IPS-18c (cell line): Measurements from ENCODE around the gene COLGALT1.
"Not testable (repeated sequence)": the region's sequence is repeated elsewhere in the genome, so short reads cannot be mapped to it uniquely, and the experiment has no call there.

ENCODE experiments used
- H3K4me3 ChIP-seq: 2 replicates; pipeline ENCODE4 v1.7.0; 2013; ENCODE audit warnings: low read depth, mild to moderate bottlenecking, low read length, moderate library complexity; ENCODE audit not compliant: insufficient read depth
- H3K9me3 ChIP-seq: one replicate; pipeline ENCODE4 v1.6.1; 2013; ENCODE audit warnings: mild to moderate bottlenecking, low read length, moderate library complexity; ENCODE audit not compliant: control insufficient read depth, insufficient read depth

COLGALT1 gene

GRCh38 chr19:17576758-17577456 is 21.5 kb downstream of the COLGALT1 start:
- no peaks in the 10 kb centered on the region for H3K9me3 ChIP-seq
- H3K4me3 ChIP-seq = peak overlapping the region; percentile 56

- Histone ChIP-seq H3K4me3 (peak overlapping the region; percentile 56), H3K9me3 (no peaks in the 10 kb centered on the region)
These were observed 22.1 kb downstream of the COLGALT1 start for GRCh38 chr19:17577457-17578097.

DNA sequence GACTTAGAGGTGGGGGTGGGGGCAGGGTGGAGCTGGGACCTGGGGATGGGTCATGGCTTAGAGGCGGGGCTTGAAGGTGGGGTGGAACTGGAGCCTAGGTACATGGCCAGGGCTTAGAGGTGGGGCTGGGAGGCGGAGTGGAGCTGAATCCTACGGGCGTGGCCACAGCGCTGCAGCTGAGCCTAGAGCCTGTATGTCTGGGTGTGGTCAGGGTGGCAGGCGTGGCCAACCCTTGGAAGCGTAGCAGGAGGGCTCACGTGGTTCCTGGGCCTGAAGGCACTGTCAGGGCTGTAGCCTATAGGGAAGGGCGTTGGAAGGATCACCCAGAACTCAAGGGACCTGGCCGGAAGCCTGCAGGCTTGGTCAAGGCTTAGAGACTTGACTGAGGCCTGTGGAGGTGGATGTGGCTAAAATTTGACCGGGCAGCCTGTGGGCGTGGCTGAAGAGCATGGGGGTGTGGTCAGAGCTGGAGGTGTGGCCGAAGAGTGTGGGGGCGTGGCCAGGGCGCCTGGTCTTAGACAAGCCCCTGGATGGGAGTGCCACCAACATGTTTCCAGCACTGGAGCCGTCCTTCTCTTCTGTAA is 24.3 kb downstream of the COLGALT1 start:
- Histone ChIP-seq H3K9me3 (no peaks in the 10 kb centered on the region), H3K4me3 (peak overlapping the region; percentile 26; the same call in 1 of the 2 replicates)

GRCh38 chr19:17580470-17581144 is 25.2 kb downstream of the COLGALT1 start:
- Histone ChIP-seq H3K4me3 (no peak overlapping the region), H3K9me3 (no peaks in the 10 kb centered on the region)

DNA sequence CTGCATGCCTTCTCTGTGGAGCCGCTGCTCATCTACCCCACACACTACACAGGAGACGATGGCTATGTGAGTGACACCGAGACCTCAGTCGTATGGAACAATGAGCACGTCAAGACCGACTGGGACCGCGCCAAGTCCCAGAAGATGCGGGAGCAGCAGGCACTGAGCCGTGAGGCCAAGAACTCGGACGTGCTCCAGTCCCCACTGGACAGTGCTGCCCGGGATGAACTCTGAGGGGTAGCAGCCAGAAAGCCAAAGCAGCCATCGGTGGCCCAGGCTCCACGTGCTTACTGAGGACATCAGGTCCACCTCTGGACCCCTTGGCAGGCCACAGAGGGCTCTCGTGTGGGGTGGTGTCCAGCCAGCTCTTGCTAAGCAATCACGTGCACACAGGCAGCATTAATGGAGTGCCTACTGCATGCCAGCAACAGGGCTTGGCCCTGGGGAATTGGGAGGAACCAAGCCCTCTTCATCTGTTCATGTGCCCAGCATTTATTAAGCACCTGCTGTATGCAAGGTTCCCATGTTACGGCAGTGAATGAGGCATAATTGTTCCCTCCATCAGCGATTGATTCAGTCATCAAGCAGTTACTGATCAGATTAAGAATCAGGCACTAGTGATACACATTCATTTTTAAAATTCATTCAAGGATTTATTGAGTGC is 25.9 kb downstream of the COLGALT1 start:
- H3K4me3 ChIP-seq = no peak overlapping the region
- H3K9me3 ChIP-seq = no peaks in the 10 kb centered on the region

- Histone ChIP-seq H3K4me3 (no peak overlapping the region), H3K9me3 (no peaks in the 10 kb centered on the region)
These were observed 27.2 kb downstream of the COLGALT1 start for GRCh38 chr19:17582613-17583012.

DNA sequence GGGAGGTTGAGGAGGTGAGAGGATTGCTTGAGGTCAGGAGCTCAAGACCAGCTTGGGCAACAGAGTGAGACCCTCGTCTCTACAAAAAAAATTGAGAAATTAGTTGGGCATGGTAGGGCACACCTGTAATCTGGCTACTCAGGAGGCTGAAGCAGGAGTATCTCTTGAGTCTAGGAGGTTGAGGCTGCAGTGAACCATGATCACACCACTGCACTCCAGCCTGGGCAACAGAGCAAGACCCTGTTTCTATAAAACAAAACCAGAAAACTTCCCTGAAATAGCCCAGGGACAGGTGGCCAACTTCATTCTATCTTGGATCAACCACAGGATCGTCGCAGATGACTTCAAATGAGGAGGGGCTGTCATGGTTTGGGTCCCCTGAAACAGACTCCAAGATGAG is 28.7 kb downstream of the COLGALT1 start:
- Histone ChIP-seq H3K4me3 (no peak overlapping the region), H3K9me3 (no peaks in the 10 kb centered on the region)

DNA sequence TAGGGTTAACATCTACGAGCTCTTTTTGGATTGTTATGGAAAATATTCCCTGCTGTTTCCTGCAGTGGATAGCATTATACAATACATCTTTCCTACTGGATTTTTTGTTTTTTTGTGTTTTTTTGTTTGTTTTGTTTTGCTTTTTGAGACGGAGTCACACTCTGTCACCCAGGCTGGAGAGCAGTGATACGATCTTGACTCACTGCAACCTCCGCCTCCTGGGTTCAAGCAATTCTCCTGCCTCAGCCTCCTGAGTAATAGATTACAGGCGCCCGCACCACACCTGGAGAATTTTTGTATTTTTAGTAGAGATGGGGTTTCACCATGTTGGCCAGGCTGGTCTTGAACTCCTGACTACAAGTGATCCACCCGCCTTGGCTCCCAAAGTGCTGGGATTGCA is 29.9 kb downstream of the COLGALT1 start:
- H3K4me3 ChIP-seq, H3K9me3 ChIP-seq: not testable (repeated sequence)

DNA sequence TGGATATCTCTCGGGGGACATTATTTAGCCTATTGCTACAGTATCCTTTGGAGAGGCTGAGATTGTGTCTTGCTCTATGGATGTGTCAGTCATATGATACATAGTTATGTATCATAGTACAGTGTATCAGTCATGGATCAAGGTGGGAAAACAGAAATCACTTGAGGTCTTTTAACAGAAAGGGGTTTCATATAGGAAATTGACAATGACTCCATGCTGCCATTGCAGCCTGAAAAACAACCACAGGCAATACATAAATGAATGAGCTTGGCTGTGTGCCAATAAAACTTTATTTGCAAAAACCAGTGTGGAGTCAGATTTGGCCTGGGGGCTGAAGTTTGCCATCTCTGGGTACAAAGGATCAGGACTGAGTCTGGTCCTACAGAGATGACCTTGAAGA is 35.4 kb downstream of the COLGALT1 start:
- no peaks in the 10 kb centered on the region for H3K9me3 ChIP-seq
- H3K4me3 ChIP-seq = no peak overlapping the region

GRCh38 chr19:17594296-17594695 is 38.8 kb downstream of the COLGALT1 start:
- H3K4me3 ChIP-seq, H3K9me3 ChIP-seq: not testable (repeated sequence)

DNA sequence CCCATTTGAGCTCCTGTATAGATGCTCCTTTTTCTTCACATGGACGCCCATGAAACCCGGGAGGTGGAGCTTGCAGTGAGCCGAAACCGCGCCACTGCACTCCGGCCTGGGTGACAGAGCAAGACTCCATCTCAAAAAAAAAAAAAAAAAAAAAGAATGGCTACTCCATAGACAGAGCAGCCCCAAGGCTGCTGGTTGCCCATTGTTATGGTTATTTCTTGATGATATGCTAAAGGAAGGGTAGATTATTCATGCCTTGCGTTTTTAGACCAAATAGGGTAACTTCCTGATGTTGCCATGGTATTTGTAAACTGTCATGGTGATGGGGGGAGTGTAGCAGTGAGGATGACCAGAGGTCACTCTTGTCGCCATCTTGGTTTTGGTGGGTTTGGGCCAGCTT is 42.6 kb downstream of the COLGALT1 start:
- H3K4me3 ChIP-seq, H3K9me3 ChIP-seq: not testable (repeated sequence)

- Histone ChIP-seq H3K4me3 (no peak overlapping the region), H3K9me3 (no peaks in the 10 kb centered on the region)
These were observed 43.5 kb downstream of the COLGALT1 start for GRCh38 chr19:17598953-17599352.

DNA sequence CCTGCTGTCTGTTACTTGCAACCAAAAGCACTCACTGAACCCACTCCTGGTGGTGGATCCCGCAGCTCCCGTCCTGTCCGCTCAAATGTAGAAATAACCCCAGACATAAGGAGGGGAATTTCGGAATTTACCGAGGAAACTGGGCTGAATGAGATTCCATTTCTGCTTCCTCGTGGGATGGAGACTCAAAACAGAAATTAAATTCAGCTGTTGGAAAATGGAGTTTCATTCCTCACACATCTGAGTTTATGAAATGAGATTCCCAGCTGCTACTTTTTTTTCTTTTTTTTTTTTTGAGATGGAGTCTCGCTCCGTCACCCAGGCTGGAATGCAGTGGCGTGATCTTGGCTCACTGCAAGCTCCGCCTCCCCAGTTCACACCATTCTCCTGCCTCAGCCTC is 44.3 kb downstream of the COLGALT1 start:
- Histone ChIP-seq H3K9me3 (no peaks in the 10 kb centered on the region), H3K4me3 (no peak overlapping the region)

DNA sequence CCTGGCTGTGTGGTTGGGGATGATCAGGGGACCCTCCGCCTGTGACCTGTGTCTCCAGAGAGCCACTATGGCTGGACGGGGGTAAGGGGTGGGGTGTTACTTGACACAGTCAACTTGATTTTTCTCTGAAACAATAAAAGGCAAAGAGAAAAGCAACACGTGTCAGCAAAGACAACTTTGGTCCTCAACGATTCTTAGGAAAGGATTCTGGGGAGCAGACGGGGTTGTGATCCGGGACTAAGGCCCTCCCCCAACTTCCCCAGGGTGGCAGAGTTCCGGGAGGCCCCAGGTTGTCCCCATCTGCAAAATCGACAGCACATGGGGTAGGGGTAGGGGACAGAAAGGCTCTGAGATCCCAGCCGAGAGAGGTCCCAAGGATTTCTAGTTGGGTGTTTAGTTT is 46.2 kb downstream of the COLGALT1 start:
- no peaks in the 10 kb centered on the region for H3K9me3 ChIP-seq
- no peak overlapping the region for H3K4me3 ChIP-seq

DNA sequence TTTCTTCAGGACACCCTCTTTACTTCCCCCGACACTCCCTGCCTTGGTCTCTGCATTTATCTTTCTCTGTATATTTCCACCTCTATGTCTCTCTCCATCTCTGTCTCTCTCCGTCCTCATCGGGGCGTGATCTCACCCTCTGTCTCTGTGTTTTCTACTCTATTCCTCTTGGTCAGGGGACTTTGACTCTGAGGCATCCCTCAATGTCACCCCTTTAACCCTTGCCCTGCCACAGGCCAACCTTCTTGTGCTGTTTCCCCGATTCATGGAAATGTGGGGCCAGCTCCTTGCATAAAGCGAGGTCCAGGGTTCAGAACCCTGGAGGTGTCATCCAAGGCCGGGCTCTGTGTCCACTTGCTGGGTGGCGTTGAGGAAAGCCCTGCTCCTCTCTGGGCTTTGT is 46.8 kb downstream of the COLGALT1 start:
- Histone ChIP-seq H3K9me3 (no peaks in the 10 kb centered on the region), H3K4me3 (no peak overlapping the region)

DNA sequence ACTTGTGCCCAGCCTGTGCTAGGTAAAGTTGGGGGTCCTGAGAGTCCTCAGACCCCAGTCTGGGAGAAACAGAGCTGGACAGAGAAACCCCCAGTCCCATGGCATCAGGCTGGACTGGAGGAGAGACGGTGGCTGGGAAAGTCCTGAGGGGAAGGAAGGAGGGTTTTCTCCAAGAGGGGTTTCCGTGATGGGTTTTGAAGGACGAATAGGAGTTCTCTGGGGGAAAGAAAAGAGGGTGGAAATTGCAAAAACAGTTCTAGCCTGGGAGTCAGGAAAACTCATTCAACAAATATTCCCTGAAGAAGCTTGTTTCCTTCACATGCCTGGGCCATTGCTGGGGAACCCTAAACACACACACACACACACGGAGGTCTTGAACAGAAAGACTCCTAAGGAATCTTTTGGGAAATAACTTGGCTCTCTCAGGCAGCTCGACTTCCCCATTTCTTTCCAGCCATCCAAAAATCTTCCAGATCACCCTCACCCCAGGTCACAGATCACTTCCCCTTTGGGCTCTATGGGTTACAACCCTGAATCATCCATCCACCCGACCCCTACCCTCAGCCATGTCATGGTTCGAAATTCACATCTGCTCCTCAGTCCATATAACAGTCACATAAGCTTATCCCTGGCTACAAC is 47.5 kb downstream of the COLGALT1 start:
- Histone ChIP-seq H3K9me3 (no peaks in the 10 kb centered on the region), H3K4me3 (no peak overlapping the region)

- H3K9me3 ChIP-seq = no peaks in the 10 kb centered on the region
- H3K4me3 ChIP-seq = no peak overlapping the region
These were observed 49.0 kb downstream of the COLGALT1 start for GRCh38 chr19:17604372-17605025.
